Uterus (tissue), 4 donors: ENCODE data around the gene TANC1. TPM values are rescaled to one million over a fixed set of nuclear protein-coding genes. Genes with fewer than 3 reads are reported as not detected.

Experiments used
- DNase-seq, 2 donors: peaks; one replicate each; pipeline ENCODE4 v3.0.0-alpha.2; 2019 to 2020
- H3K27ac ChIP-seq, 2 donors: fragments of 200-600 bp; sonication (generic); 1 replicate in 1 of 2; 2 replicates in 1 of 2; pipeline ENCODE4 v1.5.1; 2016 to 2018
- H3K27me3 ChIP-seq, 2 donors: fragments of 200-600 bp; sonication (generic); one replicate each; pipeline ENCODE4 v1.5.1; 2018 to 2019; ENCODE audit warnings: control low read depth in 1 of 2
- H3K36me3 ChIP-seq, 2 donors: fragments of 200-600 bp; sonication (generic); one replicate each; pipeline ENCODE4 v1.5.1; 2019; ENCODE audit warnings: control low read depth in 1 of 2
- H3K4me1 ChIP-seq, 2 donors: fragments of 200-600 bp; sonication (generic); one replicate each; pipeline ENCODE4 v1.5.1; 2018 to 2019; ENCODE audit warnings: control low read depth in 1 of 2
- H3K4me3 ChIP-seq, 2 donors: fragments of 200-600 bp; sonication (generic); 1 replicate in 1 of 2; 2 replicates in 1 of 2; pipeline ENCODE4 v1.5.1; 2018 to 2019; ENCODE audit warnings: mild to moderate bottlenecking in 1 of 2
- H3K9me3 ChIP-seq, 2 donors: fragments of 200-600 bp; sonication (generic); one replicate each; pipeline ENCODE4 v1.5.1; 2019; ENCODE audit warnings: control low read depth in 1 of 2
- POLR2A ChIP-seq, 2 donors: fragments of 450-650 bp; IDR thresholded peaks; one replicate each; pipeline ENCODE4 v1.6.1; 2016; ENCODE audit warnings: antibody characterized with exemption in 2 of 2, mild to moderate bottlenecking in 1 of 2, moderate library complexity in 1 of 2
- intact Hi-C: fragments of 100-400 bp; cut with DNase I; formaldehyde crosslinking; loops from one replicate; pipeline ENCODE4 v1.15.1; 2023; ENCODE audit warnings: low total_unique reads
- total RNA-seq, 4 donors: library from RNA; depleted of rRNA in 3 of 4; stranded (reverse); fragments of >200 nt in 3 of 4; gene quantifications; one replicate each; pipeline versions ENCODE4 v1.1.0 to v1.2.4, GENCODE V29; 2014 to 2023
- TF ChIP-seq, protein P1 (sequence below), 4 experiments: fragments of 200-600 bp in 2 of 4; fragments of 450-650 bp in 2 of 4; sonication (generic) in 2 of 4; IDR thresholded peaks; one replicate each; pipeline ENCODE4 v1.5.1; 2016 to 2019; ENCODE audit warnings: antibody characterized with exemption in 4 of 4, mild to moderate bottlenecking in 2 of 4, moderate library complexity in 1 of 4
- donor health status: DM: yes; HTN: yes; CAD: no.

TANC1 gene
- total RNA-seq, 4 donors from 2014 or later, result 34.7 to 92.7 (median 67.4) TPM

DNA sequence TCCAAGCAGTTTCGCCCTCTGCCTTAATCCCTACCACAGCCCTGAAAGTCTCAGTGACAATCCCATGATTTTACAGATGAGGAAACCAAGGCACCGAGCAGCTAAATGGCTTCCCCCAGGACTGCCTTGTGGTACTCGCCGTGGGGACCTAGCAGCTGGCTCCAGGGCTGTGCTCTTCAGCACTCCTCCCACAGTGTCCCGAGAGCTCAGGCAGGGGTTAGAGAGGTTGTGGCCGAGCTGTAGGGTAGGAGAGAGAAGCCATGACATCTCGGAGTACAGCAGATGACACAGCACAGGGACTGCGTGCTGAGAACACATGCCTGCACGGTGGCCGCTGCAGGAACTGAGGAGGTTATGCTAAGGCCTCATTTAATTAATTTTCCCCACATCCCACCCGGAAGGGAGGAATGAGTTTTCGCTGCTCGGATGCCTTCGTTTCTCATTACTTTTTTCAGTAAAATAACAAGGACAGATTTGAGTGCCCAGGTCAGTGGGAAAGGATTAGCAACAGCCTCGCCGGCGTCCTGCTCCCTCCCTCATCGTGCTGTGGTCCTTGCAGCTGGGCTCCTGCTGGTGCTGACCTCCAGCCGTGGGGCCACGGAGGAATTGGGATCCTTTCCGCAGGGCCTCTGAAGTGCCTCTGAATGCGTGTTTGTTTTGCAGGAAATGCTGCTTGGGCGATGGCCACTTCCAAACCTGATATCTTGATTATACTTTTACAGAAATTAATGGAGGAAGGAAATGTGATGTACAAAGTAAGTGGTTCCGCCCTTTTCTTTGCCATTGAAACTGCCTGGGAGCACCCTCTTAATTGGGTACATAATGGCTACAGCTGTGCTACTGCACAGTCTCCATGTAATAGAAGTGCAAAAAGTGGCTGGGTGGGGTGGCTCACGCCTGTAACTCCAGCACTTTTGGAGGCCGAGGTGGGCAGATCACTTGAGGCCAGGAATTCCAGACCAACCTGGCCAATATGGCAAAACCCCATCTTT lies 256.9 kb downstream of the TANC1 start:
- TF ChIP-seq, protein P1, sequence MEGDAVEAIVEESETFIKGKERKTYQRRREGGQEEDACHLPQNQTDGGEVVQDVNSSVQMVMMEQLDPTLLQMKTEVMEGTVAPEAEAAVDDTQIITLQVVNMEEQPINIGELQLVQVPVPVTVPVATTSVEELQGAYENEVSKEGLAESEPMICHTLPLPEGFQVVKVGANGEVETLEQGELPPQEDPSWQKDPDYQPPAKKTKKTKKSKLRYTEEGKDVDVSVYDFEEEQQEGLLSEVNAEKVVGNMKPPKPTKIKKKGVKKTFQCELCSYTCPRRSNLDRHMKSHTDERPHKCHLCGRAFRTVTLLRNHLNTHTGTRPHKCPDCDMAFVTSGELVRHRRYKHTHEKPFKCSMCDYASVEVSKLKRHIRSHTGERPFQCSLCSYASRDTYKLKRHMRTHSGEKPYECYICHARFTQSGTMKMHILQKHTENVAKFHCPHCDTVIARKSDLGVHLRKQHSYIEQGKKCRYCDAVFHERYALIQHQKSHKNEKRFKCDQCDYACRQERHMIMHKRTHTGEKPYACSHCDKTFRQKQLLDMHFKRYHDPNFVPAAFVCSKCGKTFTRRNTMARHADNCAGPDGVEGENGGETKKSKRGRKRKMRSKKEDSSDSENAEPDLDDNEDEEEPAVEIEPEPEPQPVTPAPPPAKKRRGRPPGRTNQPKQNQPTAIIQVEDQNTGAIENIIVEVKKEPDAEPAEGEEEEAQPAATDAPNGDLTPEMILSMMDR (IDR thresholded peaks at IDR 0.05), result no peak
- no peak for TF ChIP-seq POLR2A (IDR thresholded peaks at IDR 0.05)
- Histone ChIP-seq H3K36me3 (no peaks in the 10 kb centered on the region), H3K4me1 (no peaks in the 10 kb centered on the region), H3K9me3 (no peaks in the 10 kb centered on the region), H3K27me3 (no peaks in the 10 kb centered on the region), H3K4me3 (no peak overlapping the region), H3K27ac (peak overlapping the region in 1 of 2 donors; percentile 8)
- intact Hi-C loops, result no loop called here
- no peak for DNase-seq

DNA sequence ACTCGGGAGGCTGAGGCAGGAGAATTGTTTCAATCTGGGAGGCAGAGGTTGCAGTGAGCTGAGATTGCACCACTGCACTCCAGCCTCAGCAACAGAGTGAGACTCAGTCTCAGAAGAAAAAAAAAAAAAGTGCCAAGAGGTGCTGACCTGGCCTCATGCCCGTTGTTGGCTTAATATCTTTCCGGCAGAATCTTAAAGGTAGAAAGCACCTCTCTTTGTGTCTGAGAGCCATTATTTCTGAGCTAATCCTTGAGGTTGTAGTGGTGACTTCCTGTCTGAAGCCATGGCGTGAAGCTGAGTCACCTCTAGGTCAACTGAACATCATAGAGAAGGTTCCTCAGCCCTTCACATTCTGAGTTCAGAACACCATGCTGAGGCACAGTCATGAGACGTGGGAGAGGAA lies 257.6 kb downstream of the TANC1 start:
- no peaks in the 10 kb centered on the region for H3K9me3 ChIP-seq
- no peak for DNase-seq
- no peaks in the 10 kb centered on the region for H3K4me1 ChIP-seq
- H3K4me3 ChIP-seq, result no peak overlapping the region
- intact Hi-C loops, result no loop called here
- H3K27ac ChIP-seq, result peak overlapping the region in 1 of 2 donors; percentile 7
- no peaks in the 10 kb centered on the region for H3K27me3 ChIP-seq
- no peaks in the 10 kb centered on the region for H3K36me3 ChIP-seq
- TF ChIP-seq POLR2A (IDR thresholded peaks at IDR 0.05), result no peak
- TF ChIP-seq, protein P1 (IDR thresholded peaks at IDR 0.05), result no peak

DNA sequence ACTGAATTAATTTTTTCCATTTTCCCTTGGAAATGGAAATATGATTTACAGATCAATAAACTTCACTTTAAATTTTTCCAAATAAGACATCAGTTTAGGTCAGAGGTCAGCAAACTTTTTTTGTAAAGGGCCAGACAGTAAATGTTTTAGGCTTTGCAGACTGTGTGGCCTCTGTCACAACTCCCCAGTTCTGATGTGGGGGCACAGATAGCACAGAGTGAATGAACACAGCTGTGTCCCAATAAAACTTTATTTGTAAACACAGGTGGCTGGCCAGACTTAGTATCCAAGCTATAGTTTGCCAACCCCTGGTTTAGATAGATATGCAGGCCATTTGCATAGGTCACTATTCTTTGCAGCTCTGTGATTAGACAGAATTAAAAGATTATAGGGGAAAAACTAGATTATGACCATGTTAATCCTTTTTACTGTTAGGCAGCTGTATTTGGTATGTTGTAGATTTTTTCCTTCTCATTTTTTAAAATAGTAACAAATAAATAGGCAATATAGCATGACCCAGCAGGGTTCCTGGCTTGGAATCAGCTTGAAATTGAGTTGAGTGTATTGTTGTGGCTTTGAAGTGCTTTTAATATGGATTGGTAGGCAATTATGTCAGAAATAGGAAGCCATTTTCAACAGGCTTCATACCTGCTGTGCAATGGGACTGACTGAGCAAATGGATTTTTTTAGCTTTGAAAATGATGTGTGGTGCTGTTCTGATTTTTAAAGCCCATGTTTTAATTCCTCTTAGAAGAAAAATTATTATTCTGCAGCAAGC lies 258.4 kb downstream of the TANC1 start:
- intact Hi-C loops, result no loop called here
- no peaks in the 10 kb centered on the region for H3K4me1 ChIP-seq
- TF ChIP-seq POLR2A (IDR thresholded peaks at IDR 0.05), result no peak
- TF ChIP-seq, protein P1 (IDR thresholded peaks at IDR 0.05), result no peak
- DNase-seq, result no peak
- no peaks in the 10 kb centered on the region for H3K27me3 ChIP-seq
- H3K4me3 ChIP-seq, result no peak overlapping the region
- peak overlapping the region in 1 of 2 donors; percentile 7 for H3K27ac ChIP-seq
- no peaks in the 10 kb centered on the region for H3K9me3 ChIP-seq
- H3K36me3 ChIP-seq, result no peaks in the 10 kb centered on the region

DNA sequence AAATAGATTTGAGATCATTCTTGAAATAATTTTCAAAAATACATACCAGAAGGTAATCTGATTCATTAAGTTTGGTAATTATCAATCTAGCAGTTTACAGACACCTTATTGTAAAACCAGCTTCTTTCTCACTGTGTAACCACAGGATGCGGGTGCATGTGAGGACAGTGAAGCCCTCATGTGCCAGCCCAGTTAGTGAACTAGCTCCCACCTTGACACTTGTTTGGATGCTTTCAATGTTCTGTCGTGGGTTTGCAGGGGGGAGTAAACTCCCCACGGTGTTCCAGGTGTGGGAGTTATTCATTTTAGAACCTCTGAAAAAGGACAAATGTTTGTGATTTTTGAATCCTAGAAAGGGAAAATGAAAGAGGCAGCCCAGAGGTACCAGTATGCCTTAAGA lies 259.0 kb downstream of the TANC1 start:
- H3K9me3 ChIP-seq, result no peaks in the 10 kb centered on the region
- H3K4me3 ChIP-seq, result no peak overlapping the region
- DNase-seq, result no peak
- no peaks in the 10 kb centered on the region for H3K27me3 ChIP-seq
- H3K36me3 ChIP-seq, result no peaks in the 10 kb centered on the region
- no peaks in the 10 kb centered on the region for H3K4me1 ChIP-seq
- intact Hi-C loops, result no loop called here
- TF ChIP-seq, protein P1 (IDR thresholded peaks at IDR 0.05), result no peak
- TF ChIP-seq POLR2A (IDR thresholded peaks at IDR 0.05), result no peak
- no peak overlapping the region for H3K27ac ChIP-seq
